Measurements from ENCODE around the gene CLPTM1L.

The CLPTM1L gene

GRCh38 chr5:1270426-1270825 is 74.5 kb downstream of the CLPTM1L start:
- no peak for DNase-seq

GRCh38 chr5:1268666-1269065 is 76.2 kb downstream of the CLPTM1L start:
- no peak for DNase-seq

GRCh38 chr5:1268056-1268455 is 76.8 kb downstream of the CLPTM1L start:
- DNase-seq, result no peak

Data from NCI-H1105 treated with DMSO at 0.1 percent for 48 hours (cell line).